ENCODE data around the gene EP400.

- TF ChIP-seq, protein P1, sequence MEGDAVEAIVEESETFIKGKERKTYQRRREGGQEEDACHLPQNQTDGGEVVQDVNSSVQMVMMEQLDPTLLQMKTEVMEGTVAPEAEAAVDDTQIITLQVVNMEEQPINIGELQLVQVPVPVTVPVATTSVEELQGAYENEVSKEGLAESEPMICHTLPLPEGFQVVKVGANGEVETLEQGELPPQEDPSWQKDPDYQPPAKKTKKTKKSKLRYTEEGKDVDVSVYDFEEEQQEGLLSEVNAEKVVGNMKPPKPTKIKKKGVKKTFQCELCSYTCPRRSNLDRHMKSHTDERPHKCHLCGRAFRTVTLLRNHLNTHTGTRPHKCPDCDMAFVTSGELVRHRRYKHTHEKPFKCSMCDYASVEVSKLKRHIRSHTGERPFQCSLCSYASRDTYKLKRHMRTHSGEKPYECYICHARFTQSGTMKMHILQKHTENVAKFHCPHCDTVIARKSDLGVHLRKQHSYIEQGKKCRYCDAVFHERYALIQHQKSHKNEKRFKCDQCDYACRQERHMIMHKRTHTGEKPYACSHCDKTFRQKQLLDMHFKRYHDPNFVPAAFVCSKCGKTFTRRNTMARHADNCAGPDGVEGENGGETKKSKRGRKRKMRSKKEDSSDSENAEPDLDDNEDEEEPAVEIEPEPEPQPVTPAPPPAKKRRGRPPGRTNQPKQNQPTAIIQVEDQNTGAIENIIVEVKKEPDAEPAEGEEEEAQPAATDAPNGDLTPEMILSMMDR (optimal IDR thresholded peaks at IDR 0.05 in 1 of 3, IDR thresholded peaks at IDR 0.05 in 1 of 3, conservative IDR thresholded peaks at IDR 0.05 in 1 of 3; ENCODE audit: extremely low read depth in 1 of 3, insufficient read depth in 2 of 3, low read length in 3 of 3), result no peak
- no peak for TF ChIP-seq EZH2 (IDR thresholded peaks at IDR 0.05; ENCODE audit: low read length)
Observed at GRCh38 chr12:132069336-132069985, 119.7 kb downstream of the EP400 start.
